AG09319 (cell line): ENCODE measurements around the gene FBXO2.

ENCODE experiments used
- DNase-seq: peaks from one replicate; pipeline ENCODE4 v3.0.0-alpha.2; 2010; ENCODE audit warnings: low read depth; ENCODE audit errors: extremely low read depth
- TF ChIP-seq, protein P1 (sequence below): IDR thresholded peaks from 2 replicates; pipeline ENCODE4 v1.5.1; 2011; ENCODE audit warnings: low read depth, mild to moderate bottlenecking, inconsistent platforms, low read length, moderate library complexity

Gene FBXO2

DNA sequence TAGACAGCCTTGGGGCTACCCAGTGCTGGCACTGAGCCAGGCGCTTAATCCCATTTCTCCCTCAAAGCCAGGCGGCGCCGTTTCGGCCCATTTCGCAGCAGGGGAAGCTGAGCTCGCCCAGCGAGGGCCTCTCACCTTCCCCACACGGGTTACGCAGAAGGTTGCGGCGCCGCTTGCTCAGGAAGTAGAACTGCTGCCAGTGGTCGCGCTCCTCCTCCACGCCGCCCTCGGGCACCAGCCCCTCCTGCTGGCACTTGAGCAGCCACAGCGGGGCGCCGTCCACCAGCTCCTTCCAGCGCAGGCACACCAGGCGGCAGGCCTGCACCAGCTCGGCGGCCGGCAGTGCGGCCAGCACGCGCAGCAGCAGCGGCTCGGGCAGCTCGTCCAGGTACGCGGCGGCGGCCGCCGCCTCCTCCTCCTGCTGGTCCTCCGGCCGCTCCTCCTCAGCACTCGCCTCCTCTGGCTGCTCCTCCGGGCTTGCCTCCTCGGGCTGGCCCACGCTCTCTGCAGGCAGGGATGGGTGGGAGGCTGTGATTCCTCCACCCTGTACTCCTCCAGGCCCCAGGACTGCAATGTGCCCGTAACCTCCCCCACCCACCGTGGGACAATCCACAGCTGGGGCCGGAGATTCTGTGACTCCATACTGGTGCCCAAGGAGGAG lies 3.8 kb downstream of the FBXO2 start:
- DNase-seq = peak; percentile 15
- TF ChIP-seq, protein P1, sequence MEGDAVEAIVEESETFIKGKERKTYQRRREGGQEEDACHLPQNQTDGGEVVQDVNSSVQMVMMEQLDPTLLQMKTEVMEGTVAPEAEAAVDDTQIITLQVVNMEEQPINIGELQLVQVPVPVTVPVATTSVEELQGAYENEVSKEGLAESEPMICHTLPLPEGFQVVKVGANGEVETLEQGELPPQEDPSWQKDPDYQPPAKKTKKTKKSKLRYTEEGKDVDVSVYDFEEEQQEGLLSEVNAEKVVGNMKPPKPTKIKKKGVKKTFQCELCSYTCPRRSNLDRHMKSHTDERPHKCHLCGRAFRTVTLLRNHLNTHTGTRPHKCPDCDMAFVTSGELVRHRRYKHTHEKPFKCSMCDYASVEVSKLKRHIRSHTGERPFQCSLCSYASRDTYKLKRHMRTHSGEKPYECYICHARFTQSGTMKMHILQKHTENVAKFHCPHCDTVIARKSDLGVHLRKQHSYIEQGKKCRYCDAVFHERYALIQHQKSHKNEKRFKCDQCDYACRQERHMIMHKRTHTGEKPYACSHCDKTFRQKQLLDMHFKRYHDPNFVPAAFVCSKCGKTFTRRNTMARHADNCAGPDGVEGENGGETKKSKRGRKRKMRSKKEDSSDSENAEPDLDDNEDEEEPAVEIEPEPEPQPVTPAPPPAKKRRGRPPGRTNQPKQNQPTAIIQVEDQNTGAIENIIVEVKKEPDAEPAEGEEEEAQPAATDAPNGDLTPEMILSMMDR = peak; percentile 57

DNA sequence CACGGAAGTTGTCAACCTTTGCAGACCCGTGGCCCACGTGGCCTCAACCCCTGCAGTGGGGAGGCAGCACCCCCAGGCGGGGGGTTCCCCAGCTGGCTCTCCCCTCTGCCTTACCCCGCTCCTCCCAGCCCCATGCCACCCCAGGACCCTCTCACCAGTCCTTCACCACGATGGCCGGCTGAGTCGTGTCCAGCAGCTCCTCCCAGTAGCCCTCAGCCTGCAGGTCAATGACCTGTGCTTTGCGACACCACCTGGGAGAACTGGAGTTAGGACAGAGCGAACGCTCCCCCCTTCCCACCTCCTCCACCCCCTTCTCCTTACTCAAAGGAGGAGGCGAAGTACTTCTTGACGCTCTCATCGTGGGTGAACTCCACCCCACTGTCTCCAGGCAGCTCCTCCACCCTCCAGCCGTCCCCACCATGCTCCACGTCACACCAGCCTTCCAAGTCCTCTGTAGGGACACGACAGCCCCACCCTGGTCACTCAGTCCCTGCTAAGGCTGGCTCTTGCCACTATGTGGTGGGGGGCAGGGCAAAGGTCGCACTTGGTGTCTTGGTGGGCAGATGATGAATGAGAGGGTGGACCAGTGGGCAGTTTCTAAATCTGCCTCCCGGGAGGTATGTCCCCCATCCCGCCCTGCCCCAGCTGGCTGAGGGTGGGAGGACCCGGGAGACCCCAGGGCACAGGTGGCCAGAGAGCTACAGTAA lies 4.5 kb downstream of the FBXO2 start:
- TF ChIP-seq, protein P1 = no peak
- DNase-seq = no peak

DNA sequence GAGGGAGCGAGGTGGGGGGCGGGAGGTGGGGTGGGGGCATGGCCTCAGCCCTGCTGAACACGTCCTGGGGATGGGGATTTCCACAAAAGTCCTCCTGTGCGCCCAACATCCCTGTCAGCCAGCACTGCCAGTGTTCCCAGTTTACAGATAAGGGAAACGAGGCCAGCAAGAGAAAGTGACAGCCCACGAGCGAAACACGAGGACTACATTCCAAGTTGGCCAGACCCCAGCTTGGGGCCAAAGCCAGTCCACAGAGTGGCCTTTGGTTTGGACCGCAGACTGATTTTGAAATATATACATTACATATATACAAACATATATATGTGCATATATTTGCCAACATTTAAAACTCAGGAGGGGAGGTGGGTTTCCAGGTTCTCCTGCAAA lies 5.0 kb downstream of the FBXO2 start:
- TF ChIP-seq, protein P1 = no peak
- no peak for DNase-seq

DNA sequence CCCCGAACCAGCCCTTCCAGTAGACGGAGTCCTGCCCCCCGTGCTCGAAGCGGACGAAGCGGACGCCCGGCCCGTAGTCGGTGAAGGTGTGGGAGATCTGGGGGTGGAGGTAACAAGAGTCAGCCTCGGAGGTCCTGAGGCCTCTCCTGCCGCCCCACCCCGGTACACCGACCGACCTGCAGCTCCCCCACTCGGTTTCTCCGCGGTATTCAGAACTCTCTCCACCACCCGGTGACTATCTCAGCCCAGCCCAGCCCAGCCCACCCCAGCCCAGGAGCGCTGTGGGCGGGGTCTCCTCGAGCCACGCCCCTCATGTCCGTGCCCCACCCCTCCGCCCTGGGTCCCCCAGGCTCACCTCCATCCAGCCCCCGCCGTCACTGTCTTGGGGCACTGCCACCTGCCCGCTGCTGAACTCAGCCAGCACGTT lies 5.5 kb downstream of the FBXO2 start:
- no peak for DNase-seq

DNA sequence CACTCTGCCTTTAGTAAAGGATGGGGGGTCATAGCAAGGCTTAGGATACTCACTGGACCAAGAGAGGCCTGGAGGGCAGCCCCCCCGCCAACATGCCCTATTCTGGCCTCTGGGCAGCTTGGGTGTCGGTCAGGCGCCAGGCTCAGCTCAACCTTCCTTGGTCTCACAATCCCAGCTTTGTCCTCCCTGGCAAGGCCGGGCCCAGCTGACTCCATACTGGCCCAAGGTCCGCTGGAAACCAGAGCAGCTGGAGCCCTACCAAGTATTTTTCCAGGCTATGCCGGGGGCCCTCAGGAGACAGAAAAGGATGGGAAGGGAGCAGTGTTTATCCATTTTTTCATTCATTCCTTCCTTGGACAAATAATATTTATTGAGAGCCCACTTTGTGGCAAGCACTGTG lies 6.2 kb downstream of the FBXO2 start:
- TF ChIP-seq, protein P1 = no peak

More for the DNA sequence above, 5.5 kb downstream of the FBXO2 start:
- TF ChIP-seq, protein P1 = no peak

DNA sequence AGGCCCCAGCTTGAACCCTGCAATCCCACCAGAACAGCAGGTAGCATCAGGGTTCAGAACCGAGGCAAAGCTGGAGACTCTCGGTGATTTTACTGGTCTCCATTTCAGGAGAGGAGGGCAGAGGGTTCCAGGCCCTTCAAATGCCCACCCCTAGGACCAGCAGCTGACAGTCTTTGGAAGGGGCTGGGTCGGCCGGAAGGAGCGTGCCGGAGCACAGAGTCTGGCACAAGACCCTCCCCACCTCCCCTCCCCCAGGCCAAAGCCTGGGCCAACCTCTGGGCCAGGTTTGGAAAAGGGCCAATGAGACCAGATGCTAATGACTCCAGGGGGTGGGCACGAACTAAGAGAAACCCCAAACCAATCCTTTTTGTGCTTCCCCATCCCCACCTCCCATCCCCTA lies 6.9 kb downstream of the FBXO2 start:
- TF ChIP-seq, protein P1 = no peak
- DNase-seq = no peak

More for the DNA sequence above, 6.2 kb downstream of the FBXO2 start:
- no peak for DNase-seq

DNA sequence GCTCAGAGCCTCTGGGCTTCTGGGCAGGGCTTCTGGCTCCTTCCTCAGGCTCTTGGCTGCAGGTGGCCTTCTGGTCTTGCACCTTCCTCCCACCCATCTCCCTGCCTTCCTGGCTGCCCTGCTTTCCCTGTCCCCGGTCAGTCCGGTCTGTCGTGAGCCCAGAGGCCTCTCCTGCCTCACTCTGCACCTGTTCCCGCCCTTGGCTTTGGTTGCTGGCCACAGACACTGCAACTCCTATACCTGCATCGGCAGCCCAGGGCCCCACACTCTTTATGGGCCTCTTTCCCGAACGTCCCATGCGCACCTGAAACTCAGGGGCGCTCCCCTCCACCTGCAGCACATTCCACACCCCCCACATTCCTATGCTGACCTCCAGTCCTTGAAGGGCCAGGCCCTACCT lies 7.9 kb downstream of the FBXO2 start:
- DNase-seq = no peak
- TF ChIP-seq, protein P1 = no peak
